ENCODE measurements around the gene SPTLC1. TPM values are rescaled to one million over a fixed set of nuclear protein-coding genes. Genes with fewer than 3 reads are reported as not detected.
"Not testable (repeated sequence)": the region's sequence is repeated elsewhere in the genome, so short reads cannot be mapped to it uniquely, and the experiment has no call there.

The SPTLC1 gene
- total and polyA plus RNA-seq, 4 experiments from 2014 or later: 45.6 to 57.9 (median 56.8) TPM

GRCh38 chr9:92147852-92148180 lies 32.6 kb upstream of the SPTLC1 start:
- no peaks in the 10 kb centered on the region for H3K36me3 ChIP-seq (ENCODE audit: insufficient read depth, low read length)
- Mint-ChIP-seq H3K4me1 (peaks cover 0 to 5% (median under 1%) of the 10 kb centered on the region in 4 donors), H3K9me3 (no peaks in the 10 kb centered on the region), H3K27ac (no peak overlapping the region), H3K4me3 (no peak overlapping the region), H3K27me3 (peaks cover 27 to 42% of the 10 kb centered on the region in 2 donors), H3K36me3 (no peaks in the 10 kb centered on the region)
- H3K9me3 ChIP-seq (ENCODE audit: control insufficient read depth in 1 of 2, low read length in 2 of 2): no peaks in the 10 kb centered on the region
- ChIA-PET CTCF (ENCODE audit: partially characterized antibody) (interaction anchor here (0.9 to 5.3 kb wide), 2 partner anchors 8 to 16 kb away, joined by 4 to 58 read pairs; no protein-coding TSS in a partner anchor), POLR2A (ENCODE audit: partially characterized antibody) (no interaction called here)
- no peak overlapping the region for H3K4me3 ChIP-seq (ENCODE audit: low read length in 2 of 2)
- no peak overlapping the region for H3K27ac ChIP-seq (ENCODE audit: low read depth, low read length)
- no peaks in the 10 kb centered on the region for H3K27me3 ChIP-seq (ENCODE audit: insufficient read depth, low read length)
- intact Hi-C loops (cut with micrococcal nuclease): no loop called here
- no peaks in the 10 kb centered on the region for H3K4me1 ChIP-seq (ENCODE audit: insufficient read depth, low read length)
- no peak for DNase-seq

GRCh38 chr9:92147030-92147851 lies 32.0 kb upstream of the SPTLC1 start:
- CTCF ChIA-PET (ENCODE audit: partially characterized antibody): interaction anchor here (0.9 to 5.3 kb wide), 3 partner anchors 8 to 17 kb away, joined by 4 to 58 read pairs (median 4); no protein-coding TSS in a partner anchor
- DNase-seq: no peak
- intact Hi-C loops (cut with micrococcal nuclease): no loop called here
- Histone ChIP-seq H3K36me3 (ENCODE audit: insufficient read depth, low read length) (no peaks in the 10 kb centered on the region), H3K9me3 (ENCODE audit: control insufficient read depth in 1 of 2, low read length in 2 of 2) (no peaks in the 10 kb centered on the region), H3K4me1 (ENCODE audit: insufficient read depth, low read length) (no peaks in the 10 kb centered on the region), H3K27me3 (ENCODE audit: insufficient read depth, low read length) (no peaks in the 10 kb centered on the region), H3K4me3 (ENCODE audit: low read length in 2 of 2) (no peak overlapping the region), H3K27ac (ENCODE audit: low read depth, low read length) (no peak overlapping the region)
- Mint-ChIP-seq H3K4me1 (peaks cover 0 to 5% (median under 1%) of the 10 kb centered on the region in 4 donors), H3K36me3 (no peaks in the 10 kb centered on the region), H3K4me3 (peak overlapping the region in 1 of 8 donors; percentile 35), H3K9me3 (no peaks in the 10 kb centered on the region), H3K27ac (no peak overlapping the region), H3K27me3 (peaks cover 28 to 46% of the 10 kb centered on the region in 2 donors)
- POLR2A ChIA-PET (ENCODE audit: partially characterized antibody): no interaction called here

- H3K27ac ChIP-seq (ENCODE audit: low read depth, low read length): no peak overlapping the region
- H3K36me3 ChIP-seq (ENCODE audit: insufficient read depth, low read length): no peaks in the 10 kb centered on the region
- no peaks in the 10 kb centered on the region for H3K9me3 Mint-ChIP-seq
- H3K4me3 Mint-ChIP-seq: no peak overlapping the region
- CTCF ChIA-PET (ENCODE audit: partially characterized antibody): interaction anchor here (1.5 to 5.3 kb wide), 2 partner anchors 7 to 11 kb away, joined by 4 to 58 read pairs; no protein-coding TSS in a partner anchor
- POLR2A ChIA-PET (ENCODE audit: partially characterized antibody): no interaction called here
- no peak overlapping the region for H3K4me3 ChIP-seq (ENCODE audit: low read length in 2 of 2)
- H3K27me3 ChIP-seq (ENCODE audit: insufficient read depth, low read length): no peaks in the 10 kb centered on the region
- H3K4me1 Mint-ChIP-seq: peaks cover 0 to 5% (median under 1%) of the 10 kb centered on the region in 4 donors
- intact Hi-C loops (cut with micrococcal nuclease): no loop called here
- H3K9me3 ChIP-seq (ENCODE audit: control insufficient read depth in 1 of 2, low read length in 2 of 2): no peaks in the 10 kb centered on the region
- no peak overlapping the region for H3K27ac Mint-ChIP-seq
- DNase-seq: no peak
- peaks cover 34 to 51% of the 10 kb centered on the region in 2 donors for H3K27me3 Mint-ChIP-seq
- H3K4me1 ChIP-seq (ENCODE audit: insufficient read depth, low read length): no peaks in the 10 kb centered on the region
- H3K36me3 Mint-ChIP-seq: no peaks in the 10 kb centered on the region
Measured at GRCh38 chr9:92146610-92147009, 31.4 kb upstream of the SPTLC1 start.

- DNase-seq; H3K27me3 ChIP-seq (ENCODE audit: insufficient read depth, low read length); H3K9me3 Mint-ChIP-seq; H3K4me3 ChIP-seq (ENCODE audit: low read length in 2 of 2); H3K4me3 Mint-ChIP-seq; H3K27ac ChIP-seq (ENCODE audit: low read depth, low read length); POLR2A ChIA-PET (ENCODE audit: partially characterized antibody); intact Hi-C loops (cut with micrococcal nuclease); H3K4me1 ChIP-seq (ENCODE audit: insufficient read depth, low read length); H3K4me1 Mint-ChIP-seq; H3K9me3 ChIP-seq (ENCODE audit: control insufficient read depth in 1 of 2, low read length in 2 of 2); H3K36me3 ChIP-seq (ENCODE audit: insufficient read depth, low read length); H3K27ac Mint-ChIP-seq; H3K36me3 Mint-ChIP-seq: not testable (repeated sequence)
- peaks cover 39 to 54% of the 10 kb centered on the region in 2 donors for H3K27me3 Mint-ChIP-seq
- CTCF ChIA-PET (ENCODE audit: partially characterized antibody): interaction anchor here (1.5 kb wide), 1 partner anchor 10 kb away, joined by 4 read pairs; no protein-coding TSS in a partner anchor
Measured at GRCh38 chr9:92145784-92146183, 30.6 kb upstream of the SPTLC1 start.

GRCh38 chr9:92142329-92142728 lies 27.1 kb upstream of the SPTLC1 start:
- Mint-ChIP-seq H3K36me3 (no peaks in the 10 kb centered on the region), H3K27me3 (peaks cover 40 to 50% of the 10 kb centered on the region in 2 donors), H3K4me1 (peaks cover 5 to 17% (median 10%) of the 10 kb centered on the region in 4 donors), H3K27ac (no peak overlapping the region), H3K9me3 (no peaks in the 10 kb centered on the region), H3K4me3 (peak overlapping the region in 1 of 8 donors; percentile 25)
- no peak overlapping the region for H3K27ac ChIP-seq (ENCODE audit: low read depth, low read length)
- no peaks in the 10 kb centered on the region for H3K9me3 ChIP-seq (ENCODE audit: control insufficient read depth in 1 of 2, low read length in 2 of 2)
- no peak overlapping the region for H3K4me3 ChIP-seq (ENCODE audit: low read length in 2 of 2)
- ChIA-PET POLR2A (ENCODE audit: partially characterized antibody) (no interaction called here), CTCF (ENCODE audit: partially characterized antibody) (interaction anchor here (1.2 to 1.9 kb wide), 2 partner anchors 21 to 648 kb away, joined by 3 to 7 read pairs; no protein-coding TSS in a partner anchor)
- intact Hi-C loops (cut with micrococcal nuclease): no loop called here
- H3K36me3 ChIP-seq (ENCODE audit: insufficient read depth, low read length): no peaks in the 10 kb centered on the region
- DNase-seq: no peak
- H3K4me1 ChIP-seq (ENCODE audit: insufficient read depth, low read length): peaks cover 8% of the 10 kb centered on the region
- H3K27me3 ChIP-seq (ENCODE audit: insufficient read depth, low read length): peaks cover 6% of the 10 kb centered on the region

- Mint-ChIP-seq H3K4me1 (peaks cover 3 to 14% (median 10%) of the 10 kb centered on the region in 4 donors), H3K36me3 (no peaks in the 10 kb centered on the region), H3K27me3 (peaks cover 40 to 48% of the 10 kb centered on the region in 2 donors), H3K9me3 (no peaks in the 10 kb centered on the region), H3K27ac (no peak overlapping the region), H3K4me3 (peak overlapping the region; percentile 57 to 89 (median 80))
- CTCF ChIA-PET (ENCODE audit: partially characterized antibody): interaction anchor here (0.7 to 4.8 kb wide), 20 partner anchors 8 to 650 kb away, joined by 3 to 58 read pairs (median 4); no protein-coding TSS in a partner anchor
- no peak overlapping the region for H3K27ac ChIP-seq (ENCODE audit: low read depth, low read length)
- peaks cover 6% of the 10 kb centered on the region for H3K27me3 ChIP-seq (ENCODE audit: insufficient read depth, low read length)
- no peak for DNase-seq
- H3K4me3 ChIP-seq (ENCODE audit: low read length in 2 of 2): no peak overlapping the region
- POLR2A ChIA-PET (ENCODE audit: partially characterized antibody): no interaction called here
- no peaks in the 10 kb centered on the region for H3K9me3 ChIP-seq (ENCODE audit: control insufficient read depth in 1 of 2, low read length in 2 of 2)
- intact Hi-C loops (cut with micrococcal nuclease): loop anchor here (2.0 kb wide), 1 partner anchor 299 kb away; no protein-coding TSS in a partner anchor
- peaks cover 8% of the 10 kb centered on the region for H3K4me1 ChIP-seq (ENCODE audit: insufficient read depth, low read length)
- H3K36me3 ChIP-seq (ENCODE audit: insufficient read depth, low read length): no peaks in the 10 kb centered on the region
Measured at GRCh38 chr9:92141144-92142129, 26.2 kb upstream of the SPTLC1 start.

Data from CD4-positive, alpha-beta memory T cell (primary cell).